HepG2 (cell line): ENCODE measurements around the gene TPM2. TPM values are rescaled to one million over a fixed set of nuclear protein-coding genes. Genes with fewer than 3 reads are reported as not detected.
A peak's percentile ranks its signal among the peaks of the same experiment; 100 is the strongest.

Source experiments
- ATAC-seq: fragments of 200-7000 bp; cut with Tn5 transposase; 3 replicates; pipeline ENCODE4 v1.9.1; 2020; ENCODE audit warnings: mild to moderate bottlenecking, moderate library complexity
- BruUV-seq: library from RNA; stranded (reverse); fragments of 400-500 nt; replicated peaks from 2 replicates; lab custom pipeline; 2021; lab: Mats Ljungman, UMichigan
- CTCF ChIA-PET: fragments of 300-600 bp; formaldehyde crosslinking; extraction: SDS; loops from one replicate; lab custom pipeline; 2021; ENCODE audit warnings: low total read pairs, inconsistent platforms, low intra/inter-chr PET ratio; lab: Yijun Ruan, JAX
- POLR2A ChIA-PET: fragments of 350-600 bp; sonication (Branson Sonifier 250); formaldehyde crosslinking; loops from one replicate; lab custom pipeline; 2020; ENCODE audit warnings: antibody characterized with exemption, inconsistent platforms; lab: Yijun Ruan, JAX
- DNase-seq: peaks from one replicate; pipeline ENCODE4 v3.0.0-alpha.2; 2015; ENCODE audit warnings: low spot score
- FAIRE-seq: peaks from 3 replicates; lab custom pipeline; 2011; peaks lifted over from hg19 to GRCh38; lab: Jason Lieb, UNC
- H2AFZ ChIP-seq: one replicate; pipeline ENCODE4 v1.6.1; 2011; ENCODE audit warnings: low read length, inconsistent platforms
- H3K27ac ChIP-seq: fragments of 300-600 bp; 3 replicates; pipeline ENCODE4 v1.8.0; 2011; ENCODE audit warnings: mixed run types, mild to moderate bottlenecking, mixed read lengths, low read length, inconsistent platforms; ENCODE audit not compliant: insufficient read depth; ENCODE audit errors: extremely low read length
- H3K27me3 ChIP-seq, 2 experiments: fragments of 200-600 bp in 1 of 2; 2 replicates in 1 of 2; 3 replicates in 1 of 2; pipeline versions ENCODE4 v1.6.0 to v1.8.0; 2011; ENCODE audit warnings: low read length in 2 of 2, mild to moderate bottlenecking in 2 of 2, moderate library complexity in 2 of 2, inconsistent platforms in 1 of 2; ENCODE audit not compliant: insufficient read depth in 2 of 2, control insufficient read depth in 1 of 2
- H3K36me3 ChIP-seq, 2 experiments: fragments of 200-600 bp in 1 of 2; replicated peaks in 1 of 2; 2 replicates in 1 of 2; 3 replicates in 1 of 2; pipeline versions ENCODE4 v1.5.1 to v1.8.0; 2011; ENCODE audit warnings: low read length in 2 of 2, inconsistent platforms in 1 of 2; ENCODE audit not compliant: insufficient read depth in 2 of 2, control insufficient read depth in 1 of 2
- H3K4me1 ChIP-seq: 2 replicates; pipeline ENCODE4 v1.5.1; 2012; ENCODE audit warnings: low read length, inconsistent platforms; ENCODE audit not compliant: insufficient read depth
- H3K4me2 ChIP-seq: 2 replicates; pipeline ENCODE4 v1.6.0; 2011; ENCODE audit warnings: low read depth, low read length, inconsistent platforms
- H3K4me3 ChIP-seq, 3 experiments: fragments of 200-600 bp in 1 of 3; sonication (generic), shearing (Covaris generic) in 1 of 3; replicated peaks in 1 of 3; 2 replicates each; pipeline ENCODE4 v1.5.1; 2011 to 2016; ENCODE audit warnings: low read length in 3 of 3, inconsistent platforms in 2 of 3, low read depth in 2 of 3, mild to moderate bottlenecking in 2 of 3, control low read depth in 1 of 3, mixed read lengths in 1 of 3; ENCODE audit not compliant: insufficient read depth in 1 of 3
- H3K79me2 ChIP-seq: one replicate; pipeline ENCODE4 v1.6.1; 2011; ENCODE audit warnings: low read length, inconsistent platforms; ENCODE audit not compliant: insufficient read depth
- H3K9ac ChIP-seq: 2 replicates; pipeline ENCODE4 v1.6.0; 2011; ENCODE audit warnings: mild to moderate bottlenecking, low read depth, low read length, inconsistent platforms; ENCODE audit not compliant: insufficient read depth
- H3K9me3 ChIP-seq: 2 replicates; pipeline ENCODE4 v1.5.1; 2012; ENCODE audit warnings: mild to moderate bottlenecking, low read length
- H4K20me1 ChIP-seq: 2 replicates; pipeline ENCODE4 v1.6.0; 2011; ENCODE audit warnings: inconsistent platforms, mild to moderate bottlenecking, low read length, moderate library complexity; ENCODE audit not compliant: insufficient read depth
- ARNTL ChIP-seq: sonication (generic); formaldehyde crosslinking; IDR thresholded peaks from 2 replicates; pipeline ENCODE4 v1.4.0; 2020; ENCODE audit warnings: mild to moderate bottlenecking, missing genetic modification reagents
- CCDC6 ChIP-seq: sonication (generic); formaldehyde crosslinking; IDR thresholded peaks from 2 replicates; pipeline ENCODE4 v1.8.1; 2022; ENCODE audit warnings: mild to moderate bottlenecking, missing genetic modification reagents, moderate library complexity
- E2F2 ChIP-seq: sonication (generic); formaldehyde crosslinking; IDR thresholded peaks from 2 replicates; pipeline ENCODE4 v1.4.0; 2020; ENCODE audit warnings: missing genetic modification reagents, borderline replicate concordance
- GMEB1 ChIP-seq: sonication (generic); formaldehyde crosslinking; IDR thresholded peaks from 2 replicates; pipeline ENCODE4 v1.5.1; 2020; ENCODE audit warnings: missing genetic modification reagents, mild to moderate bottlenecking, borderline replicate concordance
- HNF4G ChIP-seq, 2 experiments: sonication (generic) in 1 of 2; formaldehyde crosslinking in 1 of 2; IDR thresholded peaks; 2 replicates each; pipeline versions ENCODE4 v1.4.0 to v1.6.1; 2011 to 2020; ENCODE audit warnings: borderline replicate concordance in 2 of 2, low read depth in 2 of 2, mild to moderate bottlenecking in 2 of 2, low read length in 1 of 2, missing genetic modification reagents in 1 of 2, moderate library complexity in 1 of 2
- HNRNPK ChIP-seq: fragments of 200-400 bp; formaldehyde crosslinking; IDR thresholded peaks from 2 replicates; pipeline ENCODE4 v1.6.1; 2018; ENCODE audit warnings: low read length, low read depth, moderate library complexity, mild to moderate bottlenecking; ENCODE audit not compliant: poor library complexity, severe bottlenecking
- JUN ChIP-seq: sonication (generic); formaldehyde crosslinking; IDR thresholded peaks from 2 replicates; pipeline ENCODE4 v1.4.0; 2020; ENCODE audit warnings: mild to moderate bottlenecking, missing genetic modification reagents
- JUNB ChIP-seq: sonication (generic); formaldehyde crosslinking; IDR thresholded peaks from 2 replicates; pipeline ENCODE4 v1.8.0; 2022; ENCODE audit warnings: missing genetic modification reagents, mild to moderate bottlenecking, borderline replicate concordance
- ZKSCAN5 ChIP-seq: sonication (generic); formaldehyde crosslinking; IDR thresholded peaks from 2 replicates; pipeline ENCODE4 v1.5.1; 2020; ENCODE audit warnings: mild to moderate bottlenecking, missing genetic modification reagents
- ZNF136 ChIP-seq: sonication (generic); formaldehyde crosslinking; IDR thresholded peaks from 2 replicates; pipeline ENCODE4 v1.8.1; 2022; ENCODE audit warnings: low read depth, mild to moderate bottlenecking, moderate library complexity, missing genetic modification reagents
- ZNF160 ChIP-seq: sonication (generic); formaldehyde crosslinking; IDR thresholded peaks from 2 replicates; pipeline ENCODE4 v1.8.0; 2022; ENCODE audit warnings: mild to moderate bottlenecking, inconsistent platforms, missing genetic modification reagents
- ZNF225 ChIP-seq: sonication (generic); formaldehyde crosslinking; IDR thresholded peaks from 2 replicates; pipeline ENCODE4 v1.4.0; 2020; ENCODE audit warnings: mild to moderate bottlenecking, missing genetic modification reagents
- ZNF30 ChIP-seq: sonication (generic); formaldehyde crosslinking; IDR thresholded peaks from 2 replicates; pipeline ENCODE4 v1.5.0; 2020; ENCODE audit warnings: mild to moderate bottlenecking, missing genetic modification reagents
- ZNF33A ChIP-seq: sonication (generic); formaldehyde crosslinking; IDR thresholded peaks from 2 replicates; pipeline ENCODE4 v1.5.1; 2020; ENCODE audit warnings: missing genetic modification reagents, mild to moderate bottlenecking, moderate library complexity, borderline replicate concordance
- ZNF549 ChIP-seq: sonication (generic); formaldehyde crosslinking; IDR thresholded peaks from 2 replicates; pipeline ENCODE4 v1.5.0; 2020; ENCODE audit warnings: missing genetic modification reagents
- ZNF614 ChIP-seq: IDR thresholded peaks from 2 replicates; pipeline ENCODE4 v1.6.1; 2018; ENCODE audit warnings: missing biosample characterization, missing genetic modification reagents, inconsistent platforms, borderline replicate concordance
- ZNF644 ChIP-seq: IDR thresholded peaks from 2 replicates; pipeline ENCODE4 v1.6.1; 2016; ENCODE audit warnings: low read depth
- ZNF670 ChIP-seq: sonication (generic); formaldehyde crosslinking; IDR thresholded peaks from 2 replicates; pipeline ENCODE4 v1.8.0; 2022; ENCODE audit warnings: mild to moderate bottlenecking, missing genetic modification reagents, borderline replicate concordance
- WGBS: methylation state at CpG from one replicate; pipeline ENCODE4 v1.1.6; 2017; ENCODE audit warnings: low lambda C conversion rate; 5-methylcytosine and 5-hydroxymethylcytosine counted together
- in situ Hi-C: cut with HindIII; loops from 2 replicates; pipeline ENCODE4 v1.10.0; 2017; ENCODE audit warnings: low pct_unique_long_range_greater_than_20kb; ENCODE audit not compliant: extremely low pct_ligation_motif_present
- intact Hi-C: fragments of 100-400 bp; cut with micrococcal nuclease; formaldehyde crosslinking; loops from one replicate; pipeline ENCODE4 v1.10.0; 2022; ENCODE audit not compliant: unreplicated experiment
- polyA plus RNA-seq, 8 experiments: library from polyadenylated mRNA; depleted of rRNA in 3 of 8; stranded (reverse) in 7 of 8; unstranded in 1 of 8; fragments of >200 nt; fragmentation: Illumina TruSeq in 4 of 8; extraction: Trizol in 4 of 8; gene quantifications; 2 replicates each; pipeline versions ENCODE4 v1.2.1 to v1.2.3, GENCODE V29; 2011 to 2016; ENCODE audit warnings: low read depth in 4 of 8, missing spikeins in 1 of 8, mixed read lengths in 1 of 8; ENCODE audit not compliant: insufficient read depth in 1 of 8
- total RNA-seq, 5 experiments: library from RNA; depleted of rRNA; stranded (reverse); fragments of >200 nt; fragmentation: Illumina TruSeq; extraction: Trizol; gene quantifications; 2 replicates each; pipeline ENCODE4 v1.2.3, GENCODE V29; 2016; ENCODE audit warnings: low read depth in 1 of 5

TPM2 gene
- total and polyA plus RNA-seq, 2 of the 13 experiments (the other 11 are each of a cell fraction or from before 2014, with no cell fraction given), result 3.1 to 10.7 TPM

GRCh38 chr9:35732800-35733541 is 43.2 kb upstream of the TPM2 start (continued):
- TF ChIP-seq ZNF670 (CRISPR knock-in tag) (no peak), GMEB1 (CRISPR knock-in tag) (no peak), ZNF614 (CRISPR knock-in tag) (no peak), ZNF644 (CRISPR knock-in tag) (no peak), ZNF30 (0 out of 2 replicates have a peak, but pooled peaks have one; percentile 19)

GRCh38 chr9:35732185-35732799 is 42.6 kb upstream of the TPM2 start, which contains the start of the genes CREB3 and TLN1:
CREB3 (plus strand) TSS chr9:35732666; CDS start chr9:35732773, 107 bp downstream.
TLN1 (minus strand) TSS chr9:35732195; CDS start chr9:35725694, 6,501 bp downstream.
- no TSS peak for BruUV-seq
- 0 out of 2 replicates have a peak, but pooled peaks have one; percentile 49 for TF ChIP-seq ZNF160 (CRISPR knock-in tag)
- TF ChIP-seq ARNTL (CRISPR knock-in tag), result 0 out of 2 replicates have a peak, but pooled peaks have one; percentile 23
- TF ChIP-seq ZNF33A, result peak; percentile 81; the same call in 1 of the 2 replicates
- peak; percentile 51; the same call in 1 of the 2 replicates for TF ChIP-seq E2F2 (CRISPR knock-in tag)
- peak; percentile 52 for TF ChIP-seq CCDC6 (CRISPR knock-in tag)
- peak; percentile 61; the same call in 1 of the 2 replicates for TF ChIP-seq ZNF614 (CRISPR knock-in tag)
- no peak for TF ChIP-seq JUNB
- no peak for TF ChIP-seq JUN
- no peak for TF ChIP-seq HNRNPK
- TF ChIP-seq HNF4G (IDR thresholded peaks at IDR 0.05; ENCODE audit: borderline replicate concordance, low read depth, low read length), result no peak
- peak; percentile 43; the same call in 1 of the 2 replicates for TF ChIP-seq HNF4G (CRISPR knock-in tag; IDR thresholded peaks at IDR 0.05; ENCODE audit: borderline replicate concordance, low read depth)
- no peak for TF ChIP-seq ZKSCAN5 (CRISPR knock-in tag)
- TF ChIP-seq ZNF136 (CRISPR knock-in tag), result peak; percentile 85
- no peak for TF ChIP-seq ZNF225 (CRISPR knock-in tag)
- peak; percentile 73; the same call in 1 of the 2 replicates for TF ChIP-seq ZNF549 (CRISPR knock-in tag)

More at GRCh38 chr9:35732185-35732799, 42.6 kb upstream of the TPM2 start, which contains the start of the genes CREB3 and TLN1:
- in situ Hi-C loops, result no loop called here
- Histone ChIP-seq H3K27me3 (no peaks in the 10 kb centered on the region; a peak in 1 of 5 replicates), H3K4me1 (peaks cover 53% of the 10 kb centered on the region), H4K20me1 (peaks cover 30% of the 10 kb centered on the region), H2AFZ (no peak within 1 kb of the TSS), H3K27ac (peak within 1 kb of the TSS; percentile 95), H3K4me3 (peak within 1 kb of the TSS; percentile 92 to 98 (median 92)), H3K36me3 (peaks cover 11 to 32% of the 10 kb centered on the region in 2 experiments), H3K4me2 (peak within 1 kb of the TSS; percentile 98), H3K9ac (peak within 1 kb of the TSS; percentile 86), H3K79me2 (peaks cover 56% of the 10 kb centered on the region), H3K9me3 (no peaks in the 10 kb centered on the region)
- FAIRE-seq, result peak; percentile 56
- ChIA-PET POLR2A (interaction anchor here (0.7 to 4.1 kb wide), 25 partner anchors 8 to 660 kb away, joined by 3 to 102 read pairs (median 7); partner anchors contain the start of genes ARHGEF39, CCDC107, GBA2 and HINT2), CTCF (no interaction called here)
- 0% methylated on average over 6 of the region's 49 CpGs for WGBS
- DNase-seq, result peak; percentile 96
- ATAC-seq, result peak; percentile 90
- intact Hi-C loops, result loop anchor here (1.0 to 10.0 kb wide), 5 partner anchors 17 to 237 kb away; partner anchors contain the start of genes CCDC107, FAM221B, GBA2 and RGP1
